HuH-7 (cell line): ENCODE data around the gene ABI3BP.
"Not testable (repeated sequence)": the region's sequence is repeated elsewhere in the genome, so short reads cannot be mapped to it uniquely, and the experiment has no call there.

Source experiments
- DNase-seq: peaks from one replicate; pipeline ENCODE4 v3.0.0; 2011; ENCODE audit warnings: low spot score

The ABI3BP gene

DNA sequence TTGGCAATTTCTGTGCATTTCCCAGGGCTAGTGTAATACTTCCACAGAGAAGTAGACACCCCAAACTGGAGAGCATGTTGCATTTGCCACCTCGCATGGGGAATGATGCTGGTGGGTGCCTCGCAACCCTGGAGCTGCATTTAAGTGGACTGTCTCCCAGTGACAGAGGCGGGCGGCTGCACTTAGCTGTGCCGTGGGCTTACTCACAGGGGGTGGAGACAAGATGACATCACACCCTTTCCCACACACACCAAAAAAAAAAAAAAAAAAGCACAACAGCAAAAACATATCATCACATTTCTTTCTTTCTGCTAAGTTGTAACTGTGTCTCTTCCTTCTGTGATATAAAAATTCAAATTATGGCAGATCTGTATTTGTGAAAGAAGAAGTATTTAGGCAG, at the start of gene ABI3BP:
Gene ABI3BP (minus strand): TSS at position 113 of the 400 bp plus-strand sequence. CDS start 37 bp downstream, at position 76.
- DNase-seq, result no peak

DNA sequence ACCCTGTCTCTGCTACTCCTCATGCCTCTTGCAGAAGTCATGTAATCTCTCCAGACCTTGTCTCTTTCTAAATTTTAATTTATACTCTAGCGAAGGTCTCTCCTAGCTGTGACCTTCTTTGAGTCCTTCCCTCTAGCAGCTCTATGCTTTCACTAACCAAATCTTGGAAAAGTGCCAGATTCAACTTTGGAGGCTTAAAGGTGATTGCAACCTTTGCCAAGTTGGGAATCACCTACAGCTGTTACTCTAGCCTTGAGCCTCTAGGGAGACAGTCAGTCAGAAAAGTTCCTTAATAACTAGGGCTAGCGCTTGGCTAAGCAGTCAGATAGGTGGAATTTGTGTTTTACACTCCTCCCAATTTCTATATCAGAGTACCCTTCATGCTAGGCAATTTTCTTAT, 46.1 kb upstream of the ABI3BP start:
- no peak for DNase-seq

GRCh38 chr3:101038880-101039279, 45.7 kb upstream of the ABI3BP start:
- DNase-seq, result no peak

DNA sequence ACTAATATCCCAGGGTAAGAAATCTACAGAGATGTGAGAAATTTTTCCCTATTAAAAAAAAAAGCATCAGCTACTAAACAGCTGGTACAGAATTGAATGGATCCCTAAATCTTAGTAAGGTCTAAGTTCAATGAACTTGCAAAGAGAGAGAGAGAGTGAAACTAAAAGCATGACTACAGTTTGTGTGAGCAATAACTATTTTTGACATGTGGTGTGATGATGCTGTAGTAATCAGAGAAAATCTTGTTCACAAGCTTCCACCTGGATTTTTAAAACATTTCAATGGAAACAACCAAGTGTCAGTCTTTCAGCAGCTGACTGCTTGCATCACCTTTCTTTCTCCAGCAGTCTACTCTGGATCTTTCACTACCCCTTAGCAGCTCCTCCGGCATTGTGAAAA, 45.2 kb upstream of the ABI3BP start:
- DNase-seq, result no peak

- no peak for DNase-seq
Observed at GRCh38 chr3:101037613-101038012, 44.4 kb upstream of the ABI3BP start.

GRCh38 chr3:101036676-101037075, 43.5 kb upstream of the ABI3BP start:
- no peak for DNase-seq

DNA sequence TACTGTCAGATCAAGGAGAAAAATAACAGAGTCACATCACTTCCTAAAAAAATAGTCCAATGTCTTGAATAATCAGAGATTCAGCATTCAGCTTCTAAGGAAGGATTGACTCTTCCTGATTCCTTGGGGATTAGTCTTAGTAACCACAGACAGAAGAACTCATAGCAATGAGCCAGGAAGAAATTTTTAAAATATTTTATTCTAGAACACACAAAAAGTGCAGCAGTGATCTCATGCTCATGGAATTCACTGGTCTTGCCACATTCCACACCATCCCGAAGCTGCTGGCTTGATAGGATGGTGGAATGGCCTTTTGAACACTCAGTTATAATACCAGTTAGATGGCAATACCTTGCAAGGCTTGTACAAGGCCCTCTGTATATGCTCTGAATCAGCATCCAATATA, 43.0 kb upstream of the ABI3BP start:
- DNase-seq, result no peak

DNA sequence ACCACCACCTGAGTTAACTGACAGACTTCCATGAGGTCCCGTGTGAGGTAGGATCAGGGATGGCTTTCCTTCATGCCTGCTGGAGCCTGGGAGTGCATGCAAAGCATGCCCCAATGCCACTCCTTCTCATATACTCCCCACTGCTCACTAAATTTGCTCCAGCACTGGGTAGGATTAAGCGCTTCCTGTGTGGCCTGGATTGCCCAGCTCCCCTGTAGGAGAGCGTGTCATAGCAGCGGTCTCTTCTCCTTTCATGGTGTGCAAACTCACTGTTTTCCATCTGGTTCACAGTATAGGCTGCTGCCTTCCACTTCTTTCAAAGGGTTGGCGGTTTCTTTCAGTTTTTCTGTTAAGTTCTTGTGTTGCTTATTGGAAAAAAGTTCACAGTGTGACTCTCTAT, 34.1 kb upstream of the ABI3BP start:
- DNase-seq, result no peak

GRCh38 chr3:101026881-101027280, 33.7 kb upstream of the ABI3BP start:
- DNase-seq, result no peak

DNA sequence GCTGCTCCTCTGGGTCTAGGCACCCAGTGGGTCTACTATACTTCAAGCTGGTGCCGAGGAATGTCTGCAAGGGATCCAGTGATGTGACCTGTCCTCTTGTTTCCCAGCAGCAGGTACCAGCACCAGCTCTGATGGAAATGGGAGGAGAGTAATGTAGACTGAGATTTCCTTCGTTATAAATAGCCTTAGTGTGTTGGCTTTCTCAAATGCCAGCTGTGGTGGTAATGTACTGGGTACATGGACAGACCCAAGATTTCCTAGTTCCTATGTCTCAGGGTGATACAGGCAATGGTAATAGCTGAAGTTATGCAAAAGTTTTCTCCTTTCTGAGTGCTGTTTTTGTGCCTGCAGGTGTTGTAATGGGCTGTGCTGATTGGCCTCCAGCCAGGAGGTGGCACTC, 33.0 kb upstream of the ABI3BP start:
- no peak for DNase-seq

DNA sequence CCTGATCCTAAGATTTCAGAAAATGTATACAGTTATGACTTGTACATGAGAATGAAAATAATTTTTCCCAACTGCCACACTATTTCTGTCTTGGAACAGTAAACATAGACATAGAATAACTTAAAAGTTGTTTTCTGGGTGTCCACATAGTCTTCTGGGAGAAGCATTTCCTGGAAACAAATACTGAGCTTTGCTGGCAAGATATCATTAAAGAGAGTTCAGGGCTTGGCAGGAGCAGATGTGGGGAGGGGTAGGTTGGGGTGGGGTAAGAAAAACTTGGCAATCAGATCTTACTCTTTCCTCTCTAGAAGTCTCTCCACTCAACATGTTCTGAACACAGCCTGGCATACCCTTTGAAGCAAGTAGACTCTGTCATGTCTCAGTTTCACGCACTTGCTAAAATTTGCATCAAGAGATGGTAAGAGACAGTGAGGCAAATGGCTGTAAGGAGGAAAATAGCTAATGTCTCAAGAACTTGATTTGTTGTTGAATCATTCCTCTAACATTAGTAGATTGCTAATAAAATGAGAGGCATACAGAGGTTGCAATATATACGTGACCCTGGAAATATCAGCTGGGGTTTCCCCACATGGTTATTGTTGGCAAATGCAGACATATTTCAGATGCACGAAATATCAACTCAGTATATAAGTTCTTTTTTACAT, 27.3 kb upstream of the ABI3BP start:
- no peak for DNase-seq

DNA sequence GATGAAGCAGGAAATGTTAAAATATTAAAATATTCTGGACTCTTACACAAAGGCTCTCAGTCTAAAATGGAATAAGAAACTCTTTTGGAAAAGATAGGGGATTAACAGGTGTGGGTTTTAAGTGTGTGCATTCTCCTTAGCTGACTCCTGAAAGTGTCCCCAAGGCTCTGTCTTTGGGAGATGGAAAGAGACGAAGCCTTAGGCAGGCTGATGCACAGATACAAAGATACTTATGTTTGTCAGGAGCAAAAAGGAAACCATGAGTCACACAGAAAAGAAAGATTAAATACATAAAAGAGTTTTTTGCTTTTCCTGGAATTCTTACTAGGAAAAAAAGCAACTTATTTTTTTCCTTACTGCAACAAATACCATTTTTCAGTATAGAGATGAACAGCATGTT, 23.8 kb upstream of the ABI3BP start:
- DNase-seq, result no peak

GRCh38 chr3:101012312-101012711, 19.1 kb upstream of the ABI3BP start:
- DNase-seq, result not testable (repeated sequence)

GRCh38 chr3:101011136-101011535, 17.9 kb upstream of the ABI3BP start:
- DNase-seq, result no peak

GRCh38 chr3:101010296-101010695, 17.1 kb upstream of the ABI3BP start:
- DNase-seq, result no peak

DNA sequence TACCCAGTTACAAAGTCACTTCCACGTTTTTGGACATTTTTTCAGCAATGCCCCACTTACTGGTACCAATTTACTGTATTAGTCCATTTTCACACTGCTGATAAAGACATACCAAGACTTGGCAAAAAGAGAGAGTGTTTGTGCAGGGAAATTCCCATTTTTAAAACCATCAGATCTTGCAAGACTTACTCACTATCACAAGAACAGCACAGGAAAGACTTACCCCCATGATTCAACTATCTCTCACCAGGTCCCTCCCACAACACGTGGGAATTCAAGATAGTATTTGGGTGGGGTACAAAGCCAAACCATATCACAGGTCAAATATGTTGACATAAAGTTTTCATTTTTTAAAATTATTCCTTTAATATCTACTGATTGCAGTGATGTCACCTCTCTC, 16.2 kb upstream of the ABI3BP start:
- DNase-seq, result no peak

DNA sequence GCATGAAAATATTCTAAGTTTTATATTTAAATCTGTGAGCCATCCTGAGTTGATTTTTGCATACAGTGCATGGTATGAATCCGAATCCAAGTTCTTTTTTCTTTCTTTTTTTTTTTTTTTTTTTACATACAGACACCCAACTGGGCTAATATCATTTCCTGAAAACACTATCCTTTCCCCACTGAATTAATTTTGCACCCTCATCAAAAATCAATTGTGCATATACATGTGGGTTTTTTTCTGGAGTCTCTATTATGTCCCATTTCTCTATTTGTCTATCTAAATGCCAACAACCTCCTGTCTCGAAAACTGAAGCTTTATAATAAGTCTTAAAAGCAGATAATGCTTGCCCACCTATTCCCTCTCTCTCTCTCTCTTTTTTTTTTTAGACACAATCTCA, 5.9 kb upstream of the ABI3BP start:
- DNase-seq, result no peak

DNA sequence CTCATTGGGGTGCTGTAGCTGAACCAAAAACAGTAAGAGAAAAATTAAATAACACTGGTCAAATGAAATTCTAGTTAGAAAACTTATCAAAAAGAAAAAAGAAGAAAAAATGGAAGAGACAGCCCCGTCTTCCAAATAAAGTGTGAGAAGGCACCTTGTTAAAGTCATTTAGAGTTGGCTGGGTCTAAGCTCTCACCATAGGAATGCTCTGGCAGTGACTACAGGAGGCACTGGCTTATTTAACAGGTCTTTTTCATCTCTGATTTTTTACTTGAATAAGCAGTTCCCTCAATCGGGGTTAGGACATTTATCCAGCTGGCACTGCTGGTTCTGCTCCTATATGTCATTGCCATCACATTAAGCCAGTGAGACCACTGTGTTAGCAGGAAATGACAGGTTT, 1.6 kb upstream of the ABI3BP start:
- DNase-seq, result no peak

GRCh38 chr3:100994187-100994586, 966 bp upstream of the ABI3BP start:
- no peak for DNase-seq

DNA sequence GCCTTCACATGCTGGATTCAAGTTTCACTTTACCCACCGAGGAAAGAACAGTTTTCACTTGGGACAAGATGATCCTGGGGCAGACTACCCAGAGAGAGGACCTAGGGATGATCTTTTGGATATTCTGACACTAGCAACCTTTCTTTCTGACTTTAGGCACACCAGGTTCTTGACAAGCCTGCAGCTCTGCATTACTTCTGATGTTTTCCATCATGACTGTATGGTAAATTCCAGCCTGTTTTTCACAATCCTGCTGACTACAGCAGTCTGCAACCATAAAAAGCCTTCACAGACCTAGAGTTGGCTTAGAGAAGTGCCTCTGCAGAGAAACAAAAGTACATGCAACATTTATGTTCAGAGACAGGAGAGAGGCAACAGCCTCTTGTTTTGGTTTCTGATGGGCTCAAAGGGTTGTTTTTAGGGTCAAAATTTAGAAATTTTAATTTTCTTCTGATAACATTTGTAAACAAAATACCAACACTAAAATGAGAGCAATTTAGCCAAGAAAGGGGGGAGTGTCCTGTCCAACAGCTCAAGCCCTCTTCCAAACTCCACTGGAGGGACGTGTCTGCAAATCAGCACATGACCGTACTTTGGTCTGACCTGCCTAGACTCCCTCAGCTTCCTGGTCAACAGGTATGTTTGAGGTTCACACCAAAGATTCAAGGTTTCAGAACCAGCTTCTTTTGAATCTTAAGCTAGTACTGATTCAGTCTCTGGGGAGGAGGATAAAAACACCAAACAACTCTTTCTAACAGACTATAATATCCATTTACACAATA, 799 bp downstream of the ABI3BP start:
- no peak for DNase-seq

- no peak for DNase-seq
Observed at GRCh38 chr3:100988080-100988479, 5.1 kb downstream of the ABI3BP start.

DNA sequence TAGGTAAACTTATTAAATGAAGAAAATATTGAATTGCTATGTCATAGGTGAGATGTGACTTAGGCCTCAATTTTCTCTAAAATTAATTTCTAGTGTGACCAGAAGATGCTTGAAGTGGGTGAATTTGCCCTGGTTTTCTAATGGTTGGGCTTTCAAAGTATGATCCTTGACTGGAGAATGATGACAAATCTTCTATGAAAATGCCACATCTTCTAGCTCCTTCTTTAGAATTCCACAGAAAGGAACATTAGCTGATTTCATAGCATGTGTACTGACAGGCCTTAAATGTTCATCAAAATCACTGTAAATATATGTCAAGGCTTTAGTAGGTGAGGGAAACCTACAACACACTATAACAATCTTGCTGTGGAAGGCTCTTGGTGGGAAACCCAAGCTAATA, 8.9 kb downstream of the ABI3BP start:
- no peak for DNase-seq

- DNase-seq, result no peak
Observed at GRCh38 chr3:100982710-100983109, 10.5 kb downstream of the ABI3BP start.
